Measurements from ENCODE around the gene FLYWCH1.

Gene FLYWCH1

GRCh38 chr16:2911638-2912329 lies at the start of gene FLYWCH1:
Gene FLYWCH1, plus strand, starts transcription at chr16:2911931. Its CDS starts 17,755 bp downstream, at chr16:2929686.
- FAIRE-seq (peak; percentile 90), DNase-seq (ENCODE audit: insufficient read length, low spot score) (peak; percentile 88)

- DNase-seq (ENCODE audit: insufficient read length, low spot score), result no peak
- FAIRE-seq, result no peak
Observed at GRCh38 chr16:2865651-2866050, 46.1 kb upstream of the FLYWCH1 start.

GRCh38 chr16:2866431-2866830 lies 45.3 kb upstream of the FLYWCH1 start:
- DNase-seq (ENCODE audit: insufficient read length, low spot score), result no peak
- FAIRE-seq, result no peak

- no peak for FAIRE-seq
- no peak for DNase-seq (ENCODE audit: insufficient read length, low spot score)
Observed at GRCh38 chr16:2867661-2867986, 44.1 kb upstream of the FLYWCH1 start.

- DNase-seq (ENCODE audit: insufficient read length, low spot score) (peak; percentile 98), FAIRE-seq (peak; percentile 97)
Observed at GRCh38 chr16:2867987-2868789, 43.5 kb upstream of the FLYWCH1 start.

GRCh38 chr16:2871926-2872325 lies 39.8 kb upstream of the FLYWCH1 start:
- no peak for DNase-seq (ENCODE audit: insufficient read length, low spot score)
- FAIRE-seq, result no peak

- DNase-seq (ENCODE audit: insufficient read length, low spot score) (no peak), FAIRE-seq (no peak)
Observed at GRCh38 chr16:2874032-2874911, 37.5 kb upstream of the FLYWCH1 start.

- DNase-seq (ENCODE audit: insufficient read length, low spot score), result peak; percentile 62
- FAIRE-seq, result peak; percentile 96
Observed at GRCh38 chr16:2874912-2875362, 36.8 kb upstream of the FLYWCH1 start.

GRCh38 chr16:2879854-2880508 lies 31.8 kb upstream of the FLYWCH1 start:
- no peak for FAIRE-seq
- no peak for DNase-seq (ENCODE audit: insufficient read length, low spot score)

- DNase-seq (ENCODE audit: insufficient read length, low spot score), result no peak
Observed at GRCh38 chr16:2881783-2882649, 29.7 kb upstream of the FLYWCH1 start.

GRCh38 chr16:2882650-2883457 lies 28.9 kb upstream of the FLYWCH1 start, which contains the start of gene FLYWCH2:
Gene FLYWCH2, plus strand, starts transcription at chr16:2883215. Its CDS starts 13,235 bp downstream, at chr16:2896450.
- DNase-seq (ENCODE audit: insufficient read length, low spot score) (peak; percentile 95), FAIRE-seq (peak; percentile 99)

More at GRCh38 chr16:2881783-2882649, 29.7 kb upstream of the FLYWCH1 start:
- no peak for FAIRE-seq

GRCh38 chr16:2883458-2883908 lies 28.2 kb upstream of the FLYWCH1 start:
- DNase-seq (ENCODE audit: insufficient read length, low spot score), result no peak
- FAIRE-seq, result no peak

- no peak for DNase-seq (ENCODE audit: insufficient read length, low spot score)
- no peak for FAIRE-seq
Observed at GRCh38 chr16:2884041-2884451, 27.7 kb upstream of the FLYWCH1 start.

- DNase-seq (ENCODE audit: insufficient read length, low spot score), result no peak
- no peak for FAIRE-seq
Observed at GRCh38 chr16:2894231-2894630, 17.5 kb upstream of the FLYWCH1 start.

- DNase-seq (ENCODE audit: insufficient read length, low spot score) (no peak), FAIRE-seq (no peak)
Observed at GRCh38 chr16:2895813-2896212, 15.9 kb upstream of the FLYWCH1 start.

- DNase-seq (ENCODE audit: insufficient read length, low spot score), result no peak
Observed at GRCh38 chr16:2896480-2897010, 15.2 kb upstream of the FLYWCH1 start.

GRCh38 chr16:2897110-2897509 lies 14.6 kb upstream of the FLYWCH1 start:
- peak; percentile 74 for FAIRE-seq
- peak; percentile 52 for DNase-seq (ENCODE audit: insufficient read length, low spot score)

More at GRCh38 chr16:2896480-2897010, 15.2 kb upstream of the FLYWCH1 start:
- FAIRE-seq, result no peak

Measured in GM19239 (cell line).